Femur (tissue), 1 donor: Measurements from ENCODE around the gene MLC1.

ENCODE experiments used
- DNase-seq: peaks from one replicate; pipeline ENCODE4 v3.0.0-alpha.2; 2017

Gene MLC1

GRCh38 chr22:50085211-50085972, at the start of gene MLC1:
TSS of gene MLC1 (minus strand) at chr22:50085426. CDS start at chr22:50084902, 524 bp downstream.
- peak; percentile 62 for DNase-seq

- no peak for DNase-seq
Measured at GRCh38 chr22:50134481-50134880, 49.3 kb upstream of the MLC1 start.

- no peak for DNase-seq
Measured at GRCh38 chr22:50131894-50132293, 46.7 kb upstream of the MLC1 start.

- DNase-seq = no peak
Measured at GRCh38 chr22:50129121-50129736, 44.0 kb upstream of the MLC1 start.

GRCh38 chr22:50125029-50125428, 39.8 kb upstream of the MLC1 start:
- no peak for DNase-seq

- DNase-seq = no peak
Measured at GRCh38 chr22:50123119-50123518, 37.9 kb upstream of the MLC1 start.

- no peak for DNase-seq
Measured at GRCh38 chr22:50121202-50121740, 36.0 kb upstream of the MLC1 start.

- no peak for DNase-seq
Measured at GRCh38 chr22:50119768-50120251, 34.6 kb upstream of the MLC1 start.

- no peak for DNase-seq
Measured at GRCh38 chr22:50119169-50119767, 34.0 kb upstream of the MLC1 start.

GRCh38 chr22:50118557-50119168, 33.4 kb upstream of the MLC1 start:
- no peak for DNase-seq

- DNase-seq = no peak
Measured at GRCh38 chr22:50118129-50118528, 32.9 kb upstream of the MLC1 start.

GRCh38 chr22:50117168-50117762, 32.0 kb upstream of the MLC1 start:
- no peak for DNase-seq

GRCh38 chr22:50115693-50116092, 30.5 kb upstream of the MLC1 start:
- peak; percentile 46 for DNase-seq

- DNase-seq = no peak
Measured at GRCh38 chr22:50114221-50115021, 29.2 kb upstream of the MLC1 start.

GRCh38 chr22:50112151-50113118, 27.2 kb upstream of the MLC1 start:
- peak; percentile 57 for DNase-seq

- no peak for DNase-seq
Measured at GRCh38 chr22:50111056-50111455, 25.8 kb upstream of the MLC1 start.

GRCh38 chr22:50107529-50107928, 22.3 kb upstream of the MLC1 start:
- DNase-seq = no peak

- no peak for DNase-seq
Measured at GRCh38 chr22:50105208-50106100, 20.2 kb upstream of the MLC1 start.

GRCh38 chr22:50104141-50104544, 18.9 kb upstream of the MLC1 start:
- no peak for DNase-seq

- DNase-seq = no peak
Measured at GRCh38 chr22:50102946-50103345, 17.7 kb upstream of the MLC1 start.
